Transverse colon (tissue), 4 donors: Measurements from ENCODE around the gene ZNF823. TPM values are rescaled to one million over a fixed set of nuclear protein-coding genes. Genes with fewer than 3 reads are reported as not detected.

Experiments used
- DNase-seq: peaks from one replicate; pipeline ENCODE4 v3.0.0-alpha.2; 2019
- H3K27ac ChIP-seq, 4 donors: fragments of 200-600 bp; sonication (generic); 2 replicates each; pipeline ENCODE4 v1.5.1; 2016 to 2018; ENCODE audit warnings: inconsistent platforms in 4 of 4
- H3K27me3 ChIP-seq: fragments of 200-600 bp; sonication (generic); 2 replicates; pipeline ENCODE4 v1.5.1; 2017; ENCODE audit warnings: inconsistent platforms
- H3K36me3 ChIP-seq, 4 donors: fragments of 200-600 bp; sonication (generic); 2 replicates each; pipeline ENCODE4 v1.5.1; 2017 to 2019; ENCODE audit warnings: inconsistent platforms in 4 of 4
- H3K4me1 ChIP-seq, 4 donors: fragments of 200-600 bp; sonication (generic); 2 replicates each; pipeline ENCODE4 v1.5.1; 2017 to 2020; ENCODE audit warnings: inconsistent platforms in 4 of 4
- H3K4me3 ChIP-seq, 4 donors: fragments of 200-600 bp; sonication (generic); 1 replicate in 1 of 4; 2 replicates in 3 of 4; pipeline versions ENCODE4 v1.5.1 to v1.6.1; 2017 to 2019; ENCODE audit warnings: inconsistent platforms in 4 of 4
- H3K9me3 ChIP-seq, 2 donors: fragments of 200-600 bp; sonication (generic); 2 replicates each; pipeline ENCODE4 v1.5.1; 2017 to 2019; ENCODE audit warnings: inconsistent platforms in 2 of 2
- EP300 ChIP-seq: sonication (generic); formaldehyde crosslinking; IDR thresholded peaks from one replicate; pipeline ENCODE4 v1.6.1; 2017; ENCODE audit warnings: antibody characterized with exemption, low read depth
- POLR2A ChIP-seq: fragments of 450-650 bp; IDR thresholded peaks from one replicate; pipeline ENCODE4 v1.6.1; 2016; ENCODE audit warnings: antibody characterized with exemption, mild to moderate bottlenecking, moderate library complexity
- POLR2AphosphoS5 ChIP-seq, 3 donors: sonication (generic); formaldehyde crosslinking; IDR thresholded peaks; one replicate each; pipeline ENCODE4 v1.6.1; 2016; ENCODE audit warnings: antibody characterized with exemption in 3 of 3
- WGBS, 2 donors: methylation state at CpG; one replicate each; pipeline ENCODE4 v1.1.5; 2018; ENCODE audit warnings: low coverage in 1 of 2; 5-methylcytosine and 5-hydroxymethylcytosine counted together
- in situ Hi-C, 4 donors: fragments of 200-750 bp; cut with MboI; loops; one replicate each; pipeline versions ENCODE4 v1.15.0 to v1.15.1; 2017; ENCODE audit warnings: low sequenced_read_pairs in 3 of 4, low pct_ligation_motif_present in 1 of 4, low pct_unique_long_range_greater_than_20kb in 1 of 4
- intact Hi-C: fragments of 100-400 bp; cut with DNase I; formaldehyde crosslinking; loops from one replicate; pipeline ENCODE4 v1.15.1; 2023; ENCODE audit warnings: low total_unique reads
- total RNA-seq, 4 donors: library from RNA; depleted of rRNA; stranded (reverse); fragments of >200 nt; gene quantifications; one replicate each; pipeline ENCODE4 v1.1.0, GENCODE V29; 2016
- TF ChIP-seq, protein P1 (sequence below), 5 experiments: fragments of 200-600 bp in 3 of 5; fragments of 450-650 bp in 2 of 5; sonication (generic) in 3 of 5; IDR thresholded peaks; 1 replicate in 2 of 5; 2 replicates in 3 of 5; pipeline ENCODE4 v1.5.1; 2016 to 2017; ENCODE audit warnings: antibody characterized with exemption in 5 of 5, inconsistent platforms in 3 of 5, mild to moderate bottlenecking in 2 of 5, moderate library complexity in 1 of 5

The ZNF823 gene
- total RNA-seq, 4 donors from 2014 or later = 16.4 to 69.1 (median 20.1) TPM

GRCh38 chr19:11704626-11705025 lies 34.1 kb downstream of the ZNF823 start:
- DNase-seq = no peak

DNA sequence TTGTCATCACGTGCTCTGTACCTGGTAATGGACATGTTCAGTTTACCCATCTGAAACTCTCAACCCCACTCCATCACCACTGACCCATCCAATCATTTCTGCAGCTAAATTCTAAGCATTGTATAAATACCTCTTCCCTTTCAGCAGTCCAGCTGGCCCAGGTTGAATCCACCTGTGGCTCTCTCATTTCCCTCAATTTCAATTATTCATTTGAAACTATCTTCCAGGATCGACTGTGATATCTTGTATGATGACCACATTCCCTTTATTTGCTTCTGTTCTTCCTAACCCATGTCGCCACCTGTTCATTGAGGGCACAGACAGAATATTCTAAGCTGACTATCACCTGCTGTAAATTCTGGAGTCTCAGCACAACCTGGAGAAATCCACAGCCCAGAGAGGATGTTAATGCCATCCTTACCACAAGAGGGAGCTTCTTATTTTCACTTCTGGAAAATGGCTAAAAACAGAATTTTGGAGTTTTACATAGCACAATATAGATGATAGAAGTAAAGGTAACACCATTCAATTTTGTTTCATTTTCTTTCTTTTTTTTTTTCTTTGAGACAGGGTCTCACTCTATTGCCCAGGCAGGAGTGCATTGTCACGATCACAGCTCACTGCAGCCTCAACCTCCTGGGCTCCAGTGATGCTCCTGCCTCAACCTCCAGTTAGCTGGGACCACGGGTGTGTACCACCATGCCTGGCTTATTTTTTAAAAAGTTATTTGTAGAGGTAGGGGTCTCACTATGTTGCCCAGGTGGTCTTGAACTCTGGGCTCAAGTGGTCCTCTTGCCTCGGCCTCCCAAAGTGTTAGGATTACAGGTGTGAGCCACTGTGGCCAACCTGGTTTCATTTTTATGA lies 38.6 kb downstream of the ZNF823 start:
- Histone ChIP-seq H3K4me3 (no peak overlapping the region), H3K27me3 (no peaks in the 10 kb centered on the region), H3K9me3 (no peaks in the 10 kb centered on the region), H3K4me1 (peaks cover 0 to 1% (median 1%) of the 10 kb centered on the region in 4 donors), H3K27ac (no peak overlapping the region), H3K36me3 (no peaks in the 10 kb centered on the region)
- DNase-seq = no peak
- TF ChIP-seq POLR2AphosphoS5 (IDR thresholded peaks at IDR 0.05) (no peak), POLR2A (no peak), EP300 (no peak)
- TF ChIP-seq, protein P1, sequence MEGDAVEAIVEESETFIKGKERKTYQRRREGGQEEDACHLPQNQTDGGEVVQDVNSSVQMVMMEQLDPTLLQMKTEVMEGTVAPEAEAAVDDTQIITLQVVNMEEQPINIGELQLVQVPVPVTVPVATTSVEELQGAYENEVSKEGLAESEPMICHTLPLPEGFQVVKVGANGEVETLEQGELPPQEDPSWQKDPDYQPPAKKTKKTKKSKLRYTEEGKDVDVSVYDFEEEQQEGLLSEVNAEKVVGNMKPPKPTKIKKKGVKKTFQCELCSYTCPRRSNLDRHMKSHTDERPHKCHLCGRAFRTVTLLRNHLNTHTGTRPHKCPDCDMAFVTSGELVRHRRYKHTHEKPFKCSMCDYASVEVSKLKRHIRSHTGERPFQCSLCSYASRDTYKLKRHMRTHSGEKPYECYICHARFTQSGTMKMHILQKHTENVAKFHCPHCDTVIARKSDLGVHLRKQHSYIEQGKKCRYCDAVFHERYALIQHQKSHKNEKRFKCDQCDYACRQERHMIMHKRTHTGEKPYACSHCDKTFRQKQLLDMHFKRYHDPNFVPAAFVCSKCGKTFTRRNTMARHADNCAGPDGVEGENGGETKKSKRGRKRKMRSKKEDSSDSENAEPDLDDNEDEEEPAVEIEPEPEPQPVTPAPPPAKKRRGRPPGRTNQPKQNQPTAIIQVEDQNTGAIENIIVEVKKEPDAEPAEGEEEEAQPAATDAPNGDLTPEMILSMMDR (IDR thresholded peaks at IDR 0.05) = peak; percentile 63 to 73 (median 67)
- intact Hi-C loops (no loop called here), in situ Hi-C loops (no loop called here)
- 45 to 60% methylated on average over 3 to 6 of the region's 6 CpGs for WGBS, 2 donors

More at GRCh38 chr19:11704626-11705025, 34.1 kb downstream of the ZNF823 start:
- H3K9me3 ChIP-seq = no peaks in the 10 kb centered on the region
- in situ Hi-C loops (no loop called here), intact Hi-C loops (no loop called here)
- WGBS, 2 donors = 62 to 75% methylated on average over 2 of the region's 2 CpGs
- no peaks in the 10 kb centered on the region for H3K27me3 ChIP-seq
- TF ChIP-seq EP300 (no peak), POLR2A (no peak), POLR2AphosphoS5 (IDR thresholded peaks at IDR 0.05) (no peak)
- TF ChIP-seq, protein P1 (IDR thresholded peaks at IDR 0.05) = no peak
- H3K27ac ChIP-seq = no peak overlapping the region
- H3K4me1 ChIP-seq = no peaks in the 10 kb centered on the region
- no peaks in the 10 kb centered on the region for H3K36me3 ChIP-seq
- no peak overlapping the region for H3K4me3 ChIP-seq

GRCh38 chr19:11698231-11698630 lies 40.5 kb downstream of the ZNF823 start:
- intact Hi-C loops = no loop called here
- TF ChIP-seq EP300 (no peak), POLR2AphosphoS5 (IDR thresholded peaks at IDR 0.05) (no peak), POLR2A (no peak)
- TF ChIP-seq, protein P1 (IDR thresholded peaks at IDR 0.05) = no peak
- Histone ChIP-seq H3K27me3 (no peaks in the 10 kb centered on the region), H3K27ac (no peak overlapping the region), H3K4me1 (peaks cover 2 to 12% (median 10%) of the 10 kb centered on the region in 4 donors), H3K36me3 (no peaks in the 10 kb centered on the region), H3K9me3 (no peaks in the 10 kb centered on the region), H3K4me3 (no peak overlapping the region)
- 80 to 98% methylated on average over 1 to 6 of the region's 6 CpGs for WGBS, 2 donors
- in situ Hi-C loops = no loop called here
- DNase-seq = no peak

- TF ChIP-seq, protein P1 (IDR thresholded peaks at IDR 0.05) = no peak
- TF ChIP-seq POLR2AphosphoS5 (IDR thresholded peaks at IDR 0.05) (no peak), EP300 (no peak), POLR2A (no peak)
- WGBS, 2 donors = 74% methylated on average over 6 of the region's 6 CpGs; no CpG with 5 or more reads in 1 of the 2 donors
- intact Hi-C loops = no loop called here
- H3K4me3 ChIP-seq = no peak overlapping the region
- in situ Hi-C loops = no loop called here
- no peak overlapping the region for H3K27ac ChIP-seq
- no peaks in the 10 kb centered on the region for H3K9me3 ChIP-seq
- DNase-seq = no peak
- no peaks in the 10 kb centered on the region for H3K27me3 ChIP-seq
- peaks cover 2 to 12% (median 10%) of the 10 kb centered on the region in 4 donors for H3K4me1 ChIP-seq
- no peaks in the 10 kb centered on the region for H3K36me3 ChIP-seq
Observed at GRCh38 chr19:11697284-11697855, 41.4 kb downstream of the ZNF823 start.
